ENCODE measurements around the gene GNA15.

The GNA15 gene

DNA sequence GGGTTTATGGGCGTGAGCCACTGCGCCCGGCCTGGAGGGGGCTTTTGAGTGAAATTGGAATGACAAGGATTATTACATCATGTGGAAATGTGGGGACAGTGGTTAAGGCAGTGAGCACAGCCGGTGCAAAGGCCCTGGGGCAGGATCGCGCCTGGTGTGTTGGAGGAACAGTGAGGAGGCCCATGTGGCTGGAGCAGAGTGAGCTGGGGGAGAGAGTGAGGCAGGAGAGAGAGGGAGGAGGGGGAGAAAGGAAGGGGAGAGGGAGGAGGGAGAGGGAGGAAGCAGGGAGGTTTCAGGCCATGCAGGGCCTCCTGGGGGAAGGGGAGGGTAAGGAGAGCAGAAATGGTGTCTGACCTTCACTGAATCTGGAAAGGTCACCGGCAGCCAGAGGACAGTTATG, 77.3 kb downstream of the GNA15 start:
- no peak for DNase-seq
